Measurements from ENCODE around the gene LRRC8C.

LRRC8C gene

DNA sequence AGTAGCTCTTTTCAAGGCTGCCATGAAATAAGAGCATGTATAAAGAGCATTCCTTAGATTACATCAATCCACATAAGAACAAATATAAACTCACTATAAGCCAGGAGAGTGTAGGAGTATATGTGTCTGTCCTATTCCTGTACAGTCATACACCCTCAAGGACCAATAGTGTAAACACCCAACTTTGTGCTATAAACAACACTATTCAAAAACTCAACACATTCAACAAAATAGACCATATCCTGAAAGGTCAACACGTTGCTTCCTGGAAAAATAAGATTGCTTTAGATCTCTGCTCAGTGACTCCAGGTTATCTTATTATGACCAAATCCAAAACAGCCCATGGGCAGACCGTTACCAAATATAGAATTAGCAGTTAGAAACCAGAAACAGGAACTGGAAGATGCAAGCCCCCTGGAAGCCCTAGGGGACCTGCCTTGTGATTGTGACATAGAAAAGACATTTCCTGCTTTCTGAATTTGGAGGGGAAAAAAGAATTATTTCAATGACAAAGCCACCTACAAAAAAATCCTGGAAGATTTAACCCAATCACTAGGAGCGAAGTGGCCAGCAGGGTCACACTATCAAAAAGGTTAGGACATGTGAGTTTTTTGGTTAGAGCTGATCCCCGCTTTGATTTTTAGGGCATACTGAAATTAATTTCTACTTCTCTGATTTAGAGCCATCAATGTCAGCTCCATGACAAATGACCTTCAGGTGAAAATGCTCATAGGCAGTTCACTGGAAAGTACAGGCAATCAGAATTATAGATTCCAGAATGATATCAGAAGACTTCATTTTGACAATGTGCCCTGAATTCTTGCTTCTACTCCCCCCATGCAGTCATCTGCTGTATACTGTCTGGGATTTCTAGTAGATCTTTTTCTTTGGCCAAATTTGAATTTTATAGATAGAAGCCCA, 59.9 kb downstream of the LRRC8C start:
- no peaks in the 10 kb centered on the region for H3K9me3 ChIP-seq (ENCODE audit: low read depth, low read length)
- no peak overlapping the region for H3K4me3 ChIP-seq
- no peak overlapping the region for H3K27ac ChIP-seq
- TF ChIP-seq FOXP2 (optimal IDR thresholded peaks at IDR 0.05; ENCODE audit: control extremely low read depth, extremely low read length, insufficient read depth) (no peak), POLR2AphosphoS5 (IDR thresholded peaks at IDR 0.05; ENCODE audit: borderline replicate concordance, low read depth, low read length) (no peak), EZH2 (IDR thresholded peaks at IDR 0.05) (no peak)
- no peak overlapping the region for H3K9ac ChIP-seq (ENCODE audit: insufficient read length)
- DNase-seq (ENCODE audit: low read depth, low spot score) = no peak
- no peaks in the 10 kb centered on the region for H3K36me3 ChIP-seq (ENCODE audit: insufficient read depth, low read length)

DNA sequence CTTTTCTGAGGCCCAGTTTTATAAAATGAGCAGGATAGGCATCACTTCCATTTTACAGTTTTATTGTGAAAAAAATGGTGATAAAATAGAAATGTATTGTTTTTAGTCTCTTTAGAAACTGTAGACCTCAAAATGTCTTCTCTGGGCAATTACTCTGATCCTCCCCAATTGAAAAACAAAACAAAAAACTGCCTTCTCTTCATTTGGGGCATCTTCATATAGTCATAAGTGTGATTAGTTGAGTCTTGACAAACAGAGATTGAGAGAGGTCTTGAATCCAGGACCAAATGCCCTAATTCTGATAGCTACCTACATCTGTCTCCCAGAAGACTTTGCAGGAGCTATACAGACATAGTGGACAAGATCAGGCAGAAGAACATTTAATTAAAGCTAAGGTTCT, 62.9 kb downstream of the LRRC8C start:
- no peak overlapping the region for H3K9ac ChIP-seq (ENCODE audit: insufficient read length)
- TF ChIP-seq POLR2AphosphoS5 (IDR thresholded peaks at IDR 0.05; ENCODE audit: borderline replicate concordance, low read depth, low read length) (no peak), FOXP2 (optimal IDR thresholded peaks at IDR 0.05; ENCODE audit: control extremely low read depth, extremely low read length, insufficient read depth) (no peak), EZH2 (IDR thresholded peaks at IDR 0.05) (no peak)
- H3K27ac ChIP-seq = no peak overlapping the region
- DNase-seq (ENCODE audit: low read depth, low spot score) = no peak
- no peaks in the 10 kb centered on the region for H3K9me3 ChIP-seq (ENCODE audit: low read depth, low read length)
- no peak overlapping the region for H3K4me3 ChIP-seq
- H3K36me3 ChIP-seq (ENCODE audit: insufficient read depth, low read length) = no peaks in the 10 kb centered on the region

DNA sequence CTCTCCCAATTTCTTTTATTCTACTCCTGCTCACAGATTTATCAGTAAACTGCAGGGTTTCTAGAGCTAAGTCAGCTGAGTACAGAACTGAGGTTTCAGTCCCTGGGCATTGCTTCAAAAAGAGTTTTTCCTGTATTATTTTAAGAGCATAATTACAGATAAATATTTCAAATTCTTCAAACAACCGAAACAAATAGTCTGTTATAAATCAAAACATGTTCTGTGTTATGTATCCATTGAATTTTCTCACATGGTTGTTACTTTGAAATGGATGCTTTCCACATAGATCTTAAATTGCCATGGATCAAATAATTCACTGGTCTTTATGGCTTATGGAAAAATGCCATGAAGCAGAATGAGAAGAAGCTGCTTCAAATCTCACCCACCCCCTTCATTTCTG, 64.5 kb downstream of the LRRC8C start:
- no peak for DNase-seq (ENCODE audit: low read depth, low spot score)
- Histone ChIP-seq H3K9me3 (ENCODE audit: low read depth, low read length) (no peaks in the 10 kb centered on the region), H3K27ac (no peak overlapping the region), H3K36me3 (ENCODE audit: insufficient read depth, low read length) (no peaks in the 10 kb centered on the region), H3K4me3 (no peak overlapping the region), H3K9ac (ENCODE audit: insufficient read length) (no peak overlapping the region)
- TF ChIP-seq FOXP2 (optimal IDR thresholded peaks at IDR 0.05; ENCODE audit: control extremely low read depth, extremely low read length, insufficient read depth) = no peak
- TF ChIP-seq POLR2AphosphoS5 (IDR thresholded peaks at IDR 0.05; ENCODE audit: borderline replicate concordance, low read depth, low read length) = no peak
- no peak for TF ChIP-seq EZH2 (IDR thresholded peaks at IDR 0.05)

DNA sequence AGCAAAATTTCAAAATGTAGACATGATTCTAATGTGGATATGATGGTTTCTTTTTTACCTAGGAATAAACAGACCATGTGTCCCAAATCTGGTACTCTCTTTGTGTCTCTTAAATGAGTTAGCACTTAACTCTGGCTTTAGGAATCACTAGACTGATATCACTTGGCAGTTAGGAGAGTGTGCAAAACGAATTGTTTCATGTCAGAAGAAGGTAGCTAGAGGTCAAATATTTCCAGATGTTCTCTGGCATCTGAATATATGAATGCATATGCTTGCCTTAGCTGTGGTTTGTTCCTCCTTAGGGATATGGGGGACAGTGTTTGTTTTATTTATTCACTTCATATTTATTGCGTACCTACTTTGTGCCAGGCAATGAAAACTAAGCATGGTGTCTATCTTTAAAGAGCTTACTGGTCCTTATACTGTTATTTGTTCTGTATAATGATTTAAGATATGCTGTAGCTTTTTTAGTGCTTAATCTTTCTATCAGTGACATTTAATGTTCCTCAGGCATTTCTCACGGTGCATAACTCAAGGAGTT, 65.2 kb downstream of the LRRC8C start:
- DNase-seq (ENCODE audit: low read depth, low spot score) = no peak
- Histone ChIP-seq H3K9me3 (ENCODE audit: low read depth, low read length) (no peaks in the 10 kb centered on the region), H3K27ac (no peak overlapping the region), H3K36me3 (ENCODE audit: insufficient read depth, low read length) (no peaks in the 10 kb centered on the region), H3K9ac (ENCODE audit: insufficient read length) (no peak overlapping the region), H3K4me3 (no peak overlapping the region)
- no peak for TF ChIP-seq POLR2AphosphoS5 (IDR thresholded peaks at IDR 0.05; ENCODE audit: borderline replicate concordance, low read depth, low read length)
- no peak for TF ChIP-seq FOXP2 (optimal IDR thresholded peaks at IDR 0.05; ENCODE audit: control extremely low read depth, extremely low read length, insufficient read depth)
- no peak for TF ChIP-seq EZH2 (IDR thresholded peaks at IDR 0.05)

DNA sequence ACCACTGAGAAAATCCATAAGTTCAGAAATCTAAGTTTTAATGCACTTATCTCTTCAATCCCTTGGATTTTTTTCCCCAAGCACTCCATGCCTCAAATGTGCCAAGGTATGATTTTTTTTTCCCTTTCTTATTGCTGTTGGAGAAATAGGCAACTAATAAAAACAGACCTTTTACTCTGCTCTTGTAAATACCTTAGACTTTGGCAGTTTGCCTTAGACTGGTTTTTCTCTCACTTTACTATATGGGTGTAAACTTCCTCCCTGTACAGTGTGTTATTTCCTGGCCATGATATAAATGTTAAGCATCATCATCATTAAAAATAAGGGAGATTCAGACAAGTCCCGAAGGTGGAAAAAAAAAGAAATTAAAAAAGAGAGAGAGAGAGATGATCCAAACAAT, 65.7 kb downstream of the LRRC8C start:
- no peak overlapping the region for H3K4me3 ChIP-seq
- H3K9ac ChIP-seq (ENCODE audit: insufficient read length) = no peak overlapping the region
- no peaks in the 10 kb centered on the region for H3K9me3 ChIP-seq (ENCODE audit: low read depth, low read length)
- H3K36me3 ChIP-seq (ENCODE audit: insufficient read depth, low read length) = no peaks in the 10 kb centered on the region
- no peak overlapping the region for H3K27ac ChIP-seq
- no peak for TF ChIP-seq EZH2 (IDR thresholded peaks at IDR 0.05)
- DNase-seq (ENCODE audit: low read depth, low spot score) = no peak

DNA sequence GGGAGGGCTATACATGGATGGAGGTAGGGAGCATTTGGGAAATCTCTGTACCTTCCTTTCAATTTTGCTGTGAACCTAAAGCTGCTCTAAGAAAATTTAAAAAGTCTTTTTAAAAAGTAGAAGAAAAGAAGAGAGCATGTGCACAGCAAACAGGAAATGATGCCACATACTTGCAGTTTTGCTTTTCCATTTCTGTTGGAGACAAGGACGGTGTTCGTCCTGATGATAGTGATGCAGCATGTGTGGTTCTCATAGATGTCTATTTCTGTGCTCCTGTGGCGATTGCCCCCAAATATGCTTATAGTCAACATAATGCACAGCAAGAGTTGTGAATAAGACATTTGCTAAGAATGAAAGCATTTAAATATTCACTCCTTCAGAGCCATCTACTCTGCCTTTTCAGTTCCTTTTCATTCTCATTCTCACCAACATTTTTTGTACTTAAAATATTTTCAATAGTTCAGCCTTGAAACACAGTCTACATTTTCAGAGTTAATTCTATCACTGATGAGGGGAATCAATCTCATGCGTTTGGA, 66.6 kb downstream of the LRRC8C start:
- Histone ChIP-seq H3K4me3 (no peak overlapping the region), H3K36me3 (ENCODE audit: insufficient read depth, low read length) (no peaks in the 10 kb centered on the region), H3K9ac (ENCODE audit: insufficient read length) (no peak overlapping the region), H3K9me3 (ENCODE audit: low read depth, low read length) (no peaks in the 10 kb centered on the region), H3K27ac (no peak overlapping the region)
- TF ChIP-seq FOXP2 (optimal IDR thresholded peaks at IDR 0.05; ENCODE audit: control extremely low read depth, extremely low read length, insufficient read depth) (no peak), EZH2 (IDR thresholded peaks at IDR 0.05) (no peak), POLR2AphosphoS5 (IDR thresholded peaks at IDR 0.05; ENCODE audit: borderline replicate concordance, low read depth, low read length) (no peak)
- DNase-seq (ENCODE audit: low read depth, low spot score) = no peak

DNA sequence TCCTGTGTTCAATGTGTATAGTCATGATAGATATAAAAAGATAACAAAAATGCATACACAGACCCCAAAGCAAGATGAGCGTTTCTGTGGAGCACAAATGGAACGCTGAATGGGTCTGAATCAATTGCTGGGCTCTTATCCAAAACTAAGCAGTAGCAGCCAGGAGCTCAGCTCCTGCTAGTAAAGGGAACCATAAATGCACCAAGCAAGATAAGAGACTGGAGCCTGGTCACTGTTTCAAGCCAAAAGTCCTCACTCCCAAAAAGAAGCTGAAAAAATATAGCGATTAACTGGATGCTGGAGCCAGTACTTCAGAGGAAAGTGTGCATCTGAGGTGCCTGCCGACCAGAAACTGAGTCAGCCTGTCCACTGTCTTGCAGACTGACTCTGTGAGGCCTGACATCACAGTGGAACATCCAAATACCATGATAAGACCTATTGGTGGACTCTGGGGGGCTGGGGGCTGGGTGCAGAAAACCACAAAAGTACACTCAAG, 68.9 kb downstream of the LRRC8C start:
- Histone ChIP-seq H3K36me3 (ENCODE audit: insufficient read depth, low read length) (no peaks in the 10 kb centered on the region), H3K4me3 (no peak overlapping the region), H3K27ac (no peak overlapping the region), H3K9ac (ENCODE audit: insufficient read length) (no peak overlapping the region), H3K9me3 (ENCODE audit: low read depth, low read length) (no peaks in the 10 kb centered on the region)
- no peak for DNase-seq (ENCODE audit: low read depth, low spot score)
- TF ChIP-seq EZH2 (IDR thresholded peaks at IDR 0.05) = no peak
- no peak for TF ChIP-seq POLR2AphosphoS5 (IDR thresholded peaks at IDR 0.05; ENCODE audit: borderline replicate concordance, low read depth, low read length)
- no peak for TF ChIP-seq FOXP2 (optimal IDR thresholded peaks at IDR 0.05; ENCODE audit: control extremely low read depth, extremely low read length, insufficient read depth)

DNA sequence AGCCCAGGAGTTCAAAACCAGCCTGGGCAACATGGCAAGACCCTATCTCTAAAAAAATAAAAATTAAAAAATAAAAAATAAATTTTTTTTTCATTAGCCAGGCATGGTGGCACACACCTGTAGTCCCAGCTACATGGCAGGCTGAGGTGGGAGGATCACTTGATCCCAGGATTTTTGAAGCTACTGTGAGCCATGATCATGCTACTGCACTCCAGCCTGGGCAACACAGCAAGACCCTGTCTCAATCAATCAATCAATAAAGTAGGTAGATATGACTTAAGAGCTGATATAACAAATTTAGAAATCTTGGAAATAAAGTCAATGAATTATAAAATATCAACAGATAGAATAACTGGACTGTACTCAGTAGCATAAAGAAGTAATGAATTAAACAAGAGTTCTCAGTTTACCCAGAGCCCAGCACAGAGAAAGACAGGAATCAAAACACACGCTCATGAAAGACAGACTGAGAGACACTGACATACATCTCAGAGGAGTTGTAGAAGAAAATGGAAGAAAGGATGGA, 69.7 kb downstream of the LRRC8C start:
- Histone ChIP-seq H3K4me3 (no peak overlapping the region), H3K36me3 (ENCODE audit: insufficient read depth, low read length) (no peaks in the 10 kb centered on the region), H3K9me3 (ENCODE audit: low read depth, low read length) (no peaks in the 10 kb centered on the region), H3K9ac (ENCODE audit: insufficient read length) (no peak overlapping the region), H3K27ac (no peak overlapping the region)
- TF ChIP-seq POLR2AphosphoS5 (IDR thresholded peaks at IDR 0.05; ENCODE audit: borderline replicate concordance, low read depth, low read length) = no peak
- no peak for DNase-seq (ENCODE audit: low read depth, low spot score)
